GM21423 (cell line): ENCODE measurements around the gene NR2C2AP.
A peak's percentile ranks its signal among the peaks of the same experiment; 100 is the strongest.
"Not testable (repeated sequence)": the region's sequence is repeated elsewhere in the genome, so short reads cannot be mapped to it uniquely, and the experiment has no call there.

Experiments
- ATAC-seq: cut with Tn5 transposase; IDR thresholded peaks from one replicate; pipeline ENCODE4 v1.9.1; 2021; ENCODE audit warnings: mild to moderate bottlenecking, moderate library complexity; ENCODE audit not compliant: unreplicated experiment

Gene NR2C2AP

DNA sequence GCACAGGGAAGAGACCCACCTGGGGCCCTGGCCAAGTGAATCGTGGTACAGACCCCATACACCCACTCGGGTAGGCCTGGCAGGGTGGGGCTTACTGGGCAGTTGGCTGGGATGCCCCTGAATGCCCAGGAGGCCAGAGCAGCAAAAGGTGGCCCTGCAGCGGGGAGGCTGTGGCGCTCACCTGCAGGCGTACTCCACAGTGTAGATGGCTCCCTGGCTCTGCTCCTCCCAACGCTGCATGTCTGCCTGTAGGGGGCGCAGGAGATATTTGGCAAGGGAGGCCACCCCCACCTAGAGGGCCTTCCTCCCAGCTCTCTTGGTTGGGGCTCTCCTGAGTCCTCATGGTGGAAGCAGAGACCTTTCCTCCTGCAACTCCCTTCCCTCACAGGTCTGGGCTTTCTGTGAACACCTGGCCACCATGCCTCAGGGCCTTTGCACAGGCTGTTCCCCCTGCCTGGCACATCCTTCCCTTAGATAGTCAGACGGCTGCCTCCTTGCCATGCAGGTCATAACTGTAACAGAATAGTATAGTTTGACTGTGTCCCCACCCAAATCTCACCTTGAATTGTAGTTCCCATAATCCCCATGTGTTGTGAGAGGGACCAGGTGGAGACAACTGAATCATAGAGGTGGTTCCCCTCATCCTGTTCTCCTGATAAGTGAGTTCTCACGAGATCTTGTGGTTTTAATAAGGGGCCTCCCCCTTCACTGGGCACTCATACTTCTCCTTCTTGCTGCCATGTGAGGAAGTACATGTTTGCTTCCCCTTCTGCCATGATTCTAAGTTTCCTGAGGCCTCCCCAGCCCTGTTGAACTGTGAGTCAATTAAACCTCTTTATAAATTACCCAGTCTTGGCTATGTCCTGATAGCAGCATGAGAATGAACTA, 17.1 kb downstream of the NR2C2AP start:
- no peak for ATAC-seq

DNA sequence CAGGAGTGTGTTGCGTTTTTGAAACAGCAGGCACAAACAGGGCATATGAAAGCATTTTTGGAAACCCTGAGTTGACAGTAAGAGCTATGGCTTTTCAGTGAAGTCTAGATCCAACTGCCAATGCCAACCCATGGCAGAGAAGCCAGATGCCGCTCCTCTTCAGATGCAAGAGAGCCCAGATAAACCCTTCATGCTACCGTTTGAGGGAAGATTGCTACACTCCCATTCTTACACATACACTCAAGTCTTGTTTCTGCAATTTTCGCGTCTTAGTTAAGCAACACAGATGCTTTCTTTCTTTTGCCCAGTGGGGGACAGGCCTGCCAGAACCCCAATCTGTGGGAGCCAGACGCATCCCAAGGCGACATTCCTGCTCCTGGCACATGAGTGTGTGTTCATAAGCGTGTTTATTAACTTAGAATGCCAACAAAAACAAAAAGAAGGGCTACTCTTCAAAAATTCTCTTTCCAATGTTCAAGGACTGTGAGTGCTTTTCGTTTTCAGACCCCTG, 21.7 kb downstream of the NR2C2AP start:
- ATAC-seq, result no peak

GRCh38 chr19:19179548-19180441, 23.4 kb downstream of the NR2C2AP start:
- ATAC-seq, result no peak

- ATAC-seq, result no peak
Measured at GRCh38 chr19:19176950-19177349, 26.3 kb downstream of the NR2C2AP start.

DNA sequence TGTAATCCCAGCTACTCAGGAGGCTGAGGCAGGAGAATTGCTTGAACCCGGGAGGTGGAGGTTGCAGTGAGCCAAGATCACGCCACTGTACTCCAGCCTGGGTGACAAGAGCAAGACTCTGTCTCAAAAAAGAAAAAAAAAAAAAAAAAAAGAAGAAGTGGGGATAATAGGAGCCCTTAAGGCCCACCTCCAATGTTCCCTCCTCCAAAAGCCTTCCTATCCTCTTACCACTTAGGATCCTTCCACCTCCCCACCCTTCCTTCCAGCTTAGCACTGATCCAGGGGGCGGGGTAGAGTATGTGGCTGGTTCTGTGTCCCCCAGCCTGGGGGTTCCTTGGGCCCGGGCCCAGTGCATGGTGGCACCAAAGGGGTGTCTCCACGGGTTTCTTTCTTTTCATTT, 30.0 kb downstream of the NR2C2AP start:
- not testable (repeated sequence) for ATAC-seq

GRCh38 chr19:19171821-19172532, 31.2 kb downstream of the NR2C2AP start:
- no peak for ATAC-seq

GRCh38 chr19:19170873-19171672, 32.1 kb downstream of the NR2C2AP start:
- no peak for ATAC-seq

- ATAC-seq, result peak; percentile 86
Measured at GRCh38 chr19:19170053-19170872, 33.0 kb downstream of the NR2C2AP start, which contains the start of gene MEF2B. TSS of gene MEF2B (minus strand) at chr19:19170263. CDS start at chr19:19150735, 19,528 bp downstream.

DNA sequence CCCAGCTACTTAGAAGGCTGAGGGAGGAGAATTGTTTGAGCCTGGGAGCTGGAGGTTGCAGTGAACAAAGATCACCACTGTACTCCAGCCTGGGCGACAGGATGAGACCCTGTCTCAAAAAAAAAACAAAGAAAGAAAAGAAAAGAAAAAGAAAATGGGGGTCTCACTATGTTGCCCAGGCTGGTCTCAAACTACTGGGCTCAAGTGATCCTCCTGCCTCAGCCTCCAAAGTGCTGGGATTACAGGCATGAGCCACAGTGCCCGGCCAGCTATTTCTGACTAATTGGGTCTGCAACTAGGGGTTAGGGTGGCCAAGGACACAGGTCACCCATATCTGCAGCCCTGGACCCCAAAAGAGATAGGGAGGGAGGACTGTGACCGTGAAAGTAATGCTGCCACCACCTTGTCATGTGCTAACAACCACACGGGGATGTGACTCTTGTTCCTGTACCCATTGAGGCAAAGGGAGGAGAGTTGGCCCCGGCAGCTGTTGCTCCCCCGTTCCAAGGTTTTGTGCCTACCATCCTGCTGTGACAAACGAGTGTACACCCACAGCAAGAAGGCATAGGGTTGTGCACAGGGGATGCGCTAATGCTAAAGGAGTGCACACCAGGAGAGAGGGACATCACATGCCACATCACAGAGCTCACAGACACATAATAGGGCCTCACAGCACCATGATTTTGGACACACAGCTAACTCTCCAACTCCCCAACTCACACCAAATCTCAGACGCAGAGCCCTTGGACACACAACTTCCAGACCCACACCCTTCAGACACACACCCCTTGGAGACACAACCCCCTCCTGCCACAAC, 33.8 kb downstream of the NR2C2AP start:
- ATAC-seq, result no peak

GRCh38 chr19:19167612-19168011, 35.6 kb downstream of the NR2C2AP start:
- ATAC-seq, result no peak

GRCh38 chr19:19165396-19165795, 37.8 kb downstream of the NR2C2AP start:
- ATAC-seq, result no peak

DNA sequence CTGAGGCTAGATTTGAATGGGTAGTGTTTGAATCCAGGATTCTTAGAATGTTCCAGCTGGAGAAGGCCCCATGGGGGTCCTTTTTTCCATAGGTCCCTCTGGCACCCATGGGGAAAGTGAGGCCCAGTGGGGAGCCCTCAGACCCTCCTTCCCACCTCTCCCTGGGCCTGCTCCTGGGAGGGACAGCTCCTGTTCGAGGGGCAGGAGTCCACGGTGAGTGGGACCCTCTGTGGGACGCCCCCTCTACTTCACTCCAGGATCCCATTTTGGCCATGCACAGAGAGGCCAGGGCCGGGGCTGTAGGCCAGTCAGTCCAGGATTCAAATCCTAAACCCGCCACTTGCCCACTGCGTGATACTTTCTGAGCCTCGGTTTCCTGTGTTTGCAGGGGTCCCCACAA, 40.7 kb downstream of the NR2C2AP start:
- no peak for ATAC-seq

DNA sequence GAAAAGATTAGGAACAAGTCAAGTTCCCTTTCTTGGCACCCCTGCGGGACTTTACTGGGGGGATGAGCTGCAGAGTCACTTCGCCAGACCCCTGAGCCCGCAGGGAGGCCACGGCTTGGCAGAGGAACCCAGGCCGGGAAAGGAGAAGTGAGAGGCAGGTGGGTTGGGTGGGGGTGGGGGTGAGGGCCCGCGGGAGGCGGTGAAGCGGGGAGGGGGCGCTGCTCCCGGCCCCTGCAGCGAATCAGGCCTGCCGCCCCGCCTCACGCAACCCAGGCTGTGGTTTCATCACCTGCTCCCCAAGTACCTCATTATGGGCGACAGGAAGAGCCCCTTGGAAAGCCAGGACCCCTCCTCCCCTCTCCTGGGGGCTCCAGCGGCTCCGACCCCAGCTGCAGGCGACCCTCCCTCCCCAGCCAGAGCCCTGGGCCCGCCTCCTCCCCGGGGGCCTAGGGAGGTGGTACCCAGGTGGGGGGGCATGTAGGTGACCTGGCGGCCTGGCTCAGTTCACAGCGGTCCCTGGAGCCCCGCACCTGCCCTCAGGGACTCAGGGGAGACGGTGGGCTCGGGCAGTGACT, 42.7 kb downstream of the NR2C2AP start:
- ATAC-seq, result peak; percentile 37

DNA sequence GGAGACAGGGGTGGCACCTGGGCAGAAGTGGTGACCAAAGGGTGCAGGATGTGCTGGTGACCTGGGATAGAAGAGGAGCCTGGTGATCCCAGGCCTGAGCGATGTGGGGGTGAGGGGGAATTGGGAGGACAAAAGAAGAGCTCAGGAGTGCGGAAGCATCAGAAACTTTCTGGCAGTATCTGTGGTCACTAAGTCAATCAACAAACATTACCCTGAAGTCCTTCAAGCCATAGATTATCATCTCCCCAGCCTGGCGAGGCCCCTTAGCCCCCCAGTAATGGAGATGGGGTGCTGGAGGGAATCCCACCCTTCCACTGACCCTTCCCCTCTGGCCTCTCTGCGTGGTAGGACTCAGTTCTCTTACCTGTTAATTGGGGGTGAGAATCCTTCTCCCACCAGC, 43.7 kb downstream of the NR2C2AP start:
- no peak for ATAC-seq

- no peak for ATAC-seq
Measured at GRCh38 chr19:19157808-19158207, 45.4 kb downstream of the NR2C2AP start.

- peak; percentile 70 for ATAC-seq
Measured at GRCh38 chr19:19155495-19156219, 47.6 kb downstream of the NR2C2AP start.

DNA sequence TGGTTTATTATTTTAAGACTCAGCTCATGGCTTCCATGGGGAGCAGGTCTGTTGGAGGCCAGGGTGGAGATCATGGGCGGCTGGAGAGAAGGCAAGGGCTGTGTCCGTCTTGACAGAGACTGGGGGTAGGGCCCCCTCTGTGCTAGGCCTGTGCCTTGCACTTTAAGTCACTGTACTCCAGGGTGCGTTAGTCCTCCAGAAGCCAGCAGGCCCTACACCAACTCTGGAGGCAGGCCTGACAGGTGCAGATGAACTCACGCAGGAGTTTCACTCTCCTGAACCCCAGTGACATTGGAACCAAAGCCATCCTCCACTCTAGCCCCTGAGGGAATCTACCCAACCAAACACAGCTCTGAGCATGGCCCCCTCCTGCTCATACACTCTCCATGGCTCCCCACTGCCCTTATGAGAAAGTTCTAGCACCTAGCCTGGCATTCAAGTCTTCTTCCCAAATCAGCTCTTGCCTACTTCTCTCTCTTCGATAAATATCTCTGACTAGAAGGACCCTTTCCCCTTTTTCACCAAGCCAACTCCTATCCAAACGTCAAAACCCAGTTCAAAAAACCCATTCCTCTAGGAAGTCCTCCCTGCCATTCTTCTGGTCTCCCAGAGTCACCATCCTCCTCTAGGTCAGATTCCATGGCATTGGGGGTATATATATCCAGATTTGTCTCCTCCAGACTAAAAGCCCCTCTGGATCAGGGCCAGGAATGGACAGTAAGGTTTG, 48.3 kb downstream of the NR2C2AP start:
- ATAC-seq, result no peak
